Activated CD4-positive, alpha-beta T cell treated with anti-CD3 and anti-CD28 coated beads, Interleukin-2, amount 50 U/mL, for 16 hours (primary cell): ENCODE data around the gene BDKRB1.

Experiments used
- DNase-seq: peaks from one replicate; pipeline ENCODE4 v3.0.0-alpha.2; 2020

The BDKRB1 gene

DNA sequence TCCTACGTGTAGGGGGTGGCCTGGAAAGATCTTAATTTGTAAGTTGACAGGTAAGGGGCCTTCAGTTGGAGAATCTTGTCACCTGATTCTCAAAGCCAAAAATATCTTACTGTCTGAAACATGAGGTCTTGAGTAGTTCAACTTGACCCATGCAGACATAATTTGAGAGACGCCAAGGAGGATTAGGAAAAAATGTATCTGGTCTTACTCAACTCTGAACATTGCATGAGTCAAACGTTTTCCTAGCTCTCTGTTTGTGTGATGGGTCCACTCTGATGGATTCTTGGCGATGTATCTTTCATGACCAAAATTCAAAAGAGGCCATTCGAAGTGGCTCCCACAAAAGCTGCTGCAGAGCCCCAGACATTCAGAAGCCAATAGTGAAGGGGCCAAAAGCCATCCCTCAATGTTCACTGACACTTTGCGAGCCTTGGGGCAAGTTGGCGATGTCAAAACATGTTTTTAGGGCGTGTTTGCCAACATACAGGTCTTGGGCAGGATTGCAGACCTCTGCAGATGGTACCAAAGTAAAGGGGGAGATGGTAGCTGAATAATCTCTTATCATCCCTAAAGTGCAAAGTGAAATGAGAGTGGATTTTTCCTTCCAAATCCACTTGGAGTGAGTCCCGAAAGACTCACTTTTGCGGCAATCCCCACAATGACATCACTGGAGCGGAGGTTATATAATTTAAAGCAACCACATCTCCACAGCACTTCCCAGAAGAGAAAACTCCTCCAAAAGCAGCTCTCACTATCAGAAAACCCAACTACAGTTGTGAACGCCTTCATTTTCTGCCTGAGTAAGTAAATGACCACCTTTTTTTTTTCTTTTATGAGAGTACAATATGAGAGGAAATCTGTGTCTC is at the start of gene BDKRB1:
Gene BDKRB1, plus strand, starts transcription at position 710 of the 866 bp plus-strand sequence. CDS start 7,473 bp downstream, outside the sequence.
- DNase-seq, result no peak

DNA sequence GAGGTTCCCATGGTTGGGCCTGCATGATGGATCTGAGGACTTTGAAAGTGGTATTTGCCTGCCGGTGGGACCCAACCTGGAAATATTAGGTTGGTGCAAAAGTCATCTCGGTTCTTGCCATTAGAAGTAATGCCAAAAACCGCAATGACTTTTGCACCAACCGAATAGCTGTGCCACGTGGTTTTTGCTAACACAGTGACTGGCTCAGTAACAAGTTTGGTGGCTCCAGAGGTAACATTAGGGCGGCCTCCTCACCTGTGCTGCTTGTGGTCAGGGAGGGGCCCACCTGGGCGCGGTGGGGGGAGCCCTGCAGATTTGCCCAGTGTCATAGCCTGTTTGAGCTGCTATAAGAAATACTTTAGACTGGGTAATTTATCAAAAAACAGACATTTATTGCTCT is 49.5 kb upstream of the BDKRB1 start:
- no peak for DNase-seq

DNA sequence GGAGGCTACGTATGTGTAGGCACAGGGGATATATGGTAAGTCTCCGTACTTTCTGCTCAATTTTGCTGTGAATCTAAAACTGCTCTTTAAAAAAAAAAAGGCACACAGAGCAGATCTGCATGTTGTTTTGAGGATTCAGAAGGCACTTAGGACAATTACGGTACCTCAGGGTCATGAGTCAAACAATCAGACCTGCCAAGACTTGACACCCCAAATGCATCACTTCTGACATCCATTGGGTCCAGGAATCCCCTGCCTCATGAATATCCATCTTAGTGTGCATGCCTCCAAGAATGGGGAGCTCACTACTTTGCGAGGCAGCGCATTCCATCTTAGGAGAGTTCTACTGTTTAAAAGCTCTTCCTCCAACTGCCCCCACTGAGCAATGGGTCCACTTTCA is 48.3 kb upstream of the BDKRB1 start:
- DNase-seq, result no peak

DNA sequence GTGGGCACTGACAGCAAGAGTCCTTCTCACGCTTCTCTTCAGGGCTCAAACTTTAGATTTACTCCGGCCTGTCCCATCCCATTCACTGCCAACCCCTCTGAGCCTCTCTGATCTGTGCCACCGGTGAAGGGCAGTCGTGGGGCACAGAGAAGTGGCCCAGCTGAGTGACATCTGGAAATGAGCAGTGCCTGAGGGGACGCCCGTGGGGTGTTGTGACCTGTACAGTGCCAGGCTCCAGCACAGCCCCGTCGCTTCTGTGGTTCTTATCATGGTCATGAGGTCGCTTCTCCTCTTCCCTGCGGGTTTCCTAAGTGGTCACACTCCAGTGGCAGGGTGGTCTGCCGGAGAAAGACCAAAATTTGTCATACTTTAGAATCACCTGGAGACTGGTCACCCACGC is 47.3 kb upstream of the BDKRB1 start:
- no peak for DNase-seq

DNA sequence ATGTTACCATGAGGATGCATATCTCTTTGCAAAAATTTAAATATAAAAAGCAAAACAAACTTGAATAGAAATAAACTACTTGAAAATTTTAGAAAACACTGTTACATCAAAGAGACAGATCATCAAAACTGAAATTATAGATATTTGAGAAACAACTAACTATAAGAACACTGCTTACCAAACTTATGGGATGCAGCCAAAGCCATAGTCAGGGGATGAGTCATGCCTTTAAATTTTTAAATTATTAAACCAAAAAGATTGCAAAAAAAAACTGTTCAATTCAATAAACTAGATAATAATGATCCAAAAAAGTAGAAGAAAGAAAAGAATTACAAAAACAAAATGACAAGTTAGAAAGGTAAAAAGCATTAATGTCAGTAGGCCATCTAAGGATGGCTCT is 43.9 kb upstream of the BDKRB1 start:
- DNase-seq, result no peak

DNA sequence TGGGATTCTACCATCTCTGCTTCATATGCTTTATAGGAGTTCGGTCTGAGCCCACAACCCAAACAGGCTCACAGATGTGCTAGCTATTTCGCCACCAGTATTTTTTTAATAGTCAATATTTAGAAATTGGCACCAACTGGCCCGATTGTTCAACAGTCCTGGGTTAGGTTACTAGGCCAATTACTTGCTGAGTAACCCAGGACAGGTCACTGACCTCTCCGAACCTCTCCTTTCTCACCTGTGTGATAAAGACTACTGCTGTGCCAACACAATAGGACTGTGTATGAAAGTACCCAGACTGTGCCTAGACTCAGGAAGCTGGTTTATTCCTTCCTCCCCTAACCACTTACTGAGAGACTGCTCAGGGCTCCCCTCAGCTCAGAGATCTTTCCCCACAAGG is 43.1 kb upstream of the BDKRB1 start:
- DNase-seq, result no peak

DNA sequence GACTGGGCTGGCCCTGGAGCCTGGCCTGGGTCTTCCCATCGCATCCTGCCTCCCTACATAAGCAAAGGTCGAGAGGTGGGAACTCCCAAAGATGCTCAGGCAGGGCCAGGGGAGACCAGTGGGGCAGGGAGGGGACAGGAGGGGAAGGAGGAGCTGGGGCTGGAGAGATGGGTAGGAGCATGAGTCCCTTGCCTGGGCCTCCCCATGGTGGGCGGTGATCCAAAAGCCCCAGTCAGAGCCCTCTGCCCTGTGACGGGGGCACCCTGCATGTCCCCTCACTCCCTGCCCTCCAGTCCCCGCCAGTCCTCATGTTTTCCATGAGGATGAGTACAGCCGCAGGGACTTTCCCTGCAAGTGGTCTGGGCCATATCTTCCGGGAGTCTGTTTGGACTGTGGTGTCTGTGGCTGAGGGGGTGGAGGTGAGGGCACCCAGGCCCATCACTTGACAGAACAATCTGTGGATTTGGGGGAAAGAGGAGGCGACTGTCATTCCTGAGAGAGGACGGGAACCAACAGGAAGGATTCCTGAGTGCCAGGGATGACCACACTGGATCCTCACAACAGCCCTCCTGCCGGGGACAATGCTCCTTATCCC is 42.0 kb upstream of the BDKRB1 start:
- DNase-seq, result no peak

DNA sequence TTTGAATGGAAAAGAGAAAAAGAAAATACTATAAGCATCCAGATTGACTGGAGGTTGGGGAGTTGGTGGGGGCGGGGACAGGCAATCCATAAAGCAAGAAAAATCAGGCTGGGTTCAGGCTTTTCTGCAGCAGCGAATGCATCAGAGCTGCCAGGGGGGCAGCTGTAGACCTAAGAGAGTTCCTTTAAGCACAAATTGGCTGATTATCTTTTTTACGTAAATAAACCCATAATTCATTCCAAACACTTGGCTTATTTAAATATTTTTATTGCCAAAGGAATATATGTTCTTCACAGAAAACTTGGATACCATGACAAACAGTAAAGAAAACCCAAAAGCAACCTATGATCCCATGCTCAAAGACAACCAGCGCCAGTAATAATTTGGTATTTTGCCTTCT is 41.2 kb upstream of the BDKRB1 start:
- no peak for DNase-seq

DNA sequence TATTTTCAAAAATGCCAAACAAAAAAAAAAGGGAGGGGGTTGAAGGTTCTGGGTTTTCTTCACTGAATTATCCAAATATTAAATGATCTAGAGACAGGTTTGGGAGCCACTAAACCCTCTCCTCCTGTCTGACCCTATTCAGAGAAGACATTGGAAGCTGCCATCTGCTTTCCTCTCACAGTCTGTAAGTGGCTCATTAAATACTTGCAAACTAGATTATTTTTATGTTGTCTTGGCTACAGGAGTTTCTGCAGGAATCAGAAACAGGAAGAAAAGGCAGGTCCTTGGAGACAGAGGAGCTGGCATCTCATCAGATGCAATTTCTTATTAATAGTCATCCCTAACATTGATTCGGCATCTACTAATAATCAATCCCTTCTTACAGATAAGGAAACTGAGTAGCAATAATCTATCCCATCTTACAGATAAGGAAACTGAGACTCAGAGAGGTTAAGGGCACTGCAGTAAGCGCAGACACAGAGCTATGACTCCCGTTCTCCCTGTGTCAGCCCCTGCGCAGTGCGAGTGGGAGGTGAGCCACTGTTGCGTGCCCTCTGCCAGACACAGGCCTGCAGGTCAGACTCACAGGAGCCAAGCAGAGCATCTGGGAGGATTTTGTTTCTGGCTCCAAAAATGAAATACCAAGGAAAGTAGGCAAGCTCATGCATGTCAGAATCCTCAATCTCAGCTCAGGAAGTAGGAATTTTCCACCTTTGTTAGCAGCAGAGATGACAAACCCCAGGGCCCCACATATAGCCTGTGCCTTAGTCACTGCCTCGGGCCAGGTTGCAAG is 40.4 kb upstream of the BDKRB1 start:
- no peak for DNase-seq

DNA sequence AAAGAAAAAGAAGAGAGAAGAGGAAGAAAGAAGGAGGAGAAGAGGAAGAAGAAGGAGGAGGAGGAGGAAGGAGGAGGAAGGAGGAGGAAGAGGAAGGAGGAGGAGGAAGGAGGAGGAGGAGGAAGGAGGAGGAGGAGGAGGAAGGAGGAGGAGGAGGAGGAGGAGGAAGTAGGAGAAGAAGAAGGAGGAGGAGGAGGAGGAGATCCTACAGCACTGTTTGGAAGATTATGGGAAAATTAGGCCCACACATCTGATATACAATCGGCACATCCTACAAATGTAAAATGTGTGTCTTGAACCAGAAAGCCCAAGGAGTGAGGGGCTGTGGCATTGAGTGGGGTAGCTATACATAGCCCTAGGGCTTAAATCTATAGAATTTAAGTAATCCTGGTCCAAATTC is 39.4 kb upstream of the BDKRB1 start:
- no peak for DNase-seq

DNA sequence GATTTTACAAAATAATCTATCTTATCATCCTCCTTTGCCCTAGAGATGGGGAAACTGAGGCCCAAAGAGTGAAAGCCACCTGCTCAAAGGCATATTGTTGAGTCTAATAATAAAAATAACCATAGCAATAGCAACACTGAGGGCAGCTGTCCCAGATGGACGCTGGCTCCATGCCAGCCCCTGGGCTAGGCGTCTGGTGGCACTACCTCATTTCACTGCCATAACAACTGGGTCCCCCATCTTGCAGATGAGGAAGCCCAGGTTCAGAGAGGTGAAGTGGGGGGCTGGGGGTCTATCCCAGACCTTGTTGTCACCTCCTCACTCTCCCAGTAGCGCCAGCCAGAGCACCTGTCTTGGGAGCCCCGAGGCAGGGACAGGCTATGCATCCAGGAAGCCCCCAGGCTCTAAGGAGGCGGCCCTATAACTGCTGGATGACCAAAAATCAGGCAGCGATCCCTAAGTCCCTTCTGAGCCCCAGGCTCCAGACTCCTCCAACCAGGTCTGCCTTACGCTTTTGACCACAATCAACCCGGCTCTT is 38.6 kb upstream of the BDKRB1 start:
- no peak for DNase-seq

DNA sequence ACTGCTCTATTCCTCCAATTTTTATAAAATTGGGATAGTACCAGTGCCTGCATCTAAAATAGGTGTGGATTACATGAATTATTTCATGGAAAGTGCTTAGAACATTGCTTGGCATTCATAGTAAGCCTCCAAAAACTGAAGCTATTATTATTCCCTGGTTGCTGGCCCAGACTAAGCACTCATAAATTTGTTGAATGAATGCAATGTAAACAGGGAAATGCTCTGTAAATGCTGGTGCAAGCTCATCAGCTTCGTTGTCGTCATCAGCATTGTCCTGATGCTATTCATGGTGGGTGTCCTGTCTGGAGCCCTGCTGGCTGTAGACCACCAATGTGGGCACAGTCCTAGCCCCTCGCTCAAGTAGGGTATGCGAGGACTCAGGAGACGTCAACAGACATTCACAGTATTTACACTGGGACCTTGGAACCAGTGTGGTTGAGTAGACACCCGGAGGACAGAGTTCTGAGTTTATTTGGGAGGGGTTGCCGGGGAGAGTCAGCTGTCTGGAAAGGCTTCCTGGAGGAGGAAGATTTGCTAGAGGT is 34.8 kb upstream of the BDKRB1 start:
- no peak for DNase-seq

DNA sequence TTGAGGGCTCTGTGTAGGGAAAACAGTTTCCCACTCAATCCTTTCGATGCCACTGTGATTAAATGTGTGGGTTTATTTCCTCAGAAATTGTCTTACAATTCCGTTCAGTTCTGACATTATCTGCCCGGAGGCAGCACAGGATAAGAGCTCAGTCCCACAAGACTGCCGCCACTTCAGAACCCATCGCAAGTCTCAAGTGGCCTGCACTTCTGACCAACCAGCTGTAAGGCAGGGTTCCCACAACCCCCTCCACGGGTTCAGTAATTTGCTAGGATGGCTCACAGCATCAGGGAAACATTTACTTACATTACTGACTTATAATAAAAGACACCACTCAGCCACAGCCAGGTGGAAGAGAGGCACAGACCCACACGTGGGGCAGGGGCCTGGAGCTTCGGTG is 34.2 kb upstream of the BDKRB1 start:
- no peak for DNase-seq

DNA sequence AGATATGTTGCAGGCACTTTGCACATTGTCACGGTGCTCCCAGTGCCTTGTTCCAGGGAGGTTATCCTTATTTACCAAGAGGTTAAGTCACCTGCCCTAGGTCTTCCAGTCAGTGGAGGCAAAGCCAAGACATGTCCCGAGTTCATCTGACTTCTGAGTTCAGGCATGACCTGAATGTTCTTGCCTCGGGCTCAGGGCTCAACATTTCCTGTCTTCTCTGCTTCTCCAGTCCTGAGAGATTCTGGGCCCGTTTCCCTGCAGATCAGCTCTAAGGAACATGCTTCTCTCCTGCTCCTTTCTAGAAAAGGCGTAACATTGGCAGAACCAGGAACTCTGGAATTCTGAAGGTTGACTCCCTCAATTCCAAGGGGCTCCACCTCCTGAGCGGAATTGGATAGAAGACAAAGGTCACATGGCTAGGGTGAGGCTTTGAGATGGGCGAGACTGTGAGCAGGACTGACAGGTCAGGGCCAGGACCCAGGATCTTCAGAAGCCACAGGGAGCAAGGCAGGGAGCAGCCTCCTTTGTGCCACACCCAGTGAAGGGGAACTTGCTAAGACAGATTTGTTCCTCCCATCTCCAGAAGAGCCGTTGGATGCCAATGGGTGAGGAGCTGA is 31.4 kb upstream of the BDKRB1 start:
- DNase-seq, result no peak

DNA sequence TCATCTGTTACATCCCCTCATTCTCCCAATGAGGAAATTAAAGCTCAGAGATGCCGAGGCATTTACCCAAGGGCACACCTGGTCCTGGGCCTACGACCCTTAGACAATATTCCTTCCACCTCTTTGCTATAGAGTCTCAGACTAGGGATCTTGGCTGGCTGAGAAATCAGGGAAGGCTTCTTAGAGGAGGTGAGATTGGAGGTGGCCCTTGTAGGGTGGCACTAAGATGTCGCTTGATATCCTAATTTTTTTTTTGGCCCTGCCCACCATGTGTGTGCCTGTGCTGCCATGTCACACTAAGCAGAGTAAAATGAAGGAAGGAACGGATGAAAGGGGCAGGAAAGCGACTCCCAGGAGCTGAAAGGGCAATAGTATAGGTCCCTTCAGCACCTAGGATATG is 30.8 kb upstream of the BDKRB1 start:
- DNase-seq, result no peak

DNA sequence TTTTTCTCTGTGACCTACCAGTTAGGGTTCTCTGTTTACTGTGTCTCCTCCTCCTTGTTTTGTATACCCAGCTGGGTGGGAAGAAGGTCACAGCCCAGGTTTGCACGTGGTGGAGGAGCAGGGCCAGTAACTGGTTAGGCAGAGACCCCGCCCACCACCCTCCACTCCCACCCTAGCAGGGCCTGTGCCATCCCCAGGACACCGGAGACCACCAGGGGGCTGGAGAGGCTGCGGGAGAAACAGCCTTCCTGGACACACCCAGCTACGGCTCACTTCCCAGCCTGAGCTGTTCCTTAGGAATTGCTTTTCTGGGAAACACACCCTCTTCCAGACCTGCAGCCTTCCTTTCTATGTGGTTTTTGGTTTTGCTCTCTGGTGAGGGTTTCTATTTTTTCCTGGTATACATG is 30.3 kb upstream of the BDKRB1 start:
- DNase-seq, result no peak

DNA sequence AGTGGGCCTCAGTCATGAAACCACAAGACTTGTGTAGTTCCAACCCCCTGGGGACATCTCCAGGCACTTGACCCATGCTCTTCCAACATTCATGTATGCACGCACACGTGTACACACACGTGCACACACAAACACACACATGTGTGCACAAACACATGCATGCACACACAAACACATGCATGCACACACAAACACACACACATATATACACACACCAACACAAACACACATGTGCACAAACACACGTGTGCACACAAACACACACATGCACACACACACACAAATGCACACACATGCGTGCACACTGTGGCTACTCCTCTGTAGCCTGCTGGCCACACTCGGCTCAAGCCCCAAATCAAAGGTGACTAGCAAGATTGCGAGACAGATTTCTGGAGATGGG is 28.6 kb upstream of the BDKRB1 start:
- DNase-seq, result no peak

DNA sequence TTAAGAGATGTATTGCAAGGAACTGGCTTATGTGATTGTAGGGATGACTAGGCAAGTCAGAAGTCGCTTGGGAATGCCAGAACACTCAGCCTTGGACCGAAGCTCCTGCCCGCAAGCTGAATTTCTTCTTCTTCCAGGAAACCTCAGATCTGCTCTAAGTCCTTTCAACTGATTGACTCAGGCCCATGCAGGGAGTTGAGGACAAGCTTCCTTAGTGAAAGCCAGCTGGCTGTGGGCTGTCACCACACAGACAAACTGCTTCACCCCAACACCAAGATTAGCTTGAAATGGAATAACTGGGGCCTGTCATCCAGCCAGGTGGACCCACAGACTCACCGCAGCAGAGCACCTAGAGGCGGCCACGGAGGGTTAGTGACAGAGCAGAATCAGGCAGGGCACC is 26.7 kb upstream of the BDKRB1 start:
- no peak for DNase-seq

DNA sequence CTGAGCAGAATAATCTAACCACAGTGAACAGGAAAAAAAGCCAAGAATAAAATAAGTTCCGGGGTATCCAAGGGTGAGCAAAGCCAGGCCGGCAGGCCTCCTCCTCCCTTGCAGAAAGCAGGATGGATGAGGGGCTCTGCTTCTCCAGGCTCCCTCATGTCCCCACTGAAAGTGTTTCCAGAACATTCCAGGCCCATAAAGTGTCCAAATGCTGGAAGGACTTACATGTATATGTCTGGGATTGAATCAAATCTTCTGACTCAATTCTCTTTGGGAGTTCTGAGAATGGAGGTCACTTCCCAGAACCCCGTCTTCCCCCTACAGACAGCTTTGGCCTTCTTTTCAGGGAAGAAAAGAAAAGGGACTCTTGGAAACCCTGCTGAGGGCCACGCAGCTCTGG is 25.0 kb upstream of the BDKRB1 start:
- DNase-seq, result no peak

DNA sequence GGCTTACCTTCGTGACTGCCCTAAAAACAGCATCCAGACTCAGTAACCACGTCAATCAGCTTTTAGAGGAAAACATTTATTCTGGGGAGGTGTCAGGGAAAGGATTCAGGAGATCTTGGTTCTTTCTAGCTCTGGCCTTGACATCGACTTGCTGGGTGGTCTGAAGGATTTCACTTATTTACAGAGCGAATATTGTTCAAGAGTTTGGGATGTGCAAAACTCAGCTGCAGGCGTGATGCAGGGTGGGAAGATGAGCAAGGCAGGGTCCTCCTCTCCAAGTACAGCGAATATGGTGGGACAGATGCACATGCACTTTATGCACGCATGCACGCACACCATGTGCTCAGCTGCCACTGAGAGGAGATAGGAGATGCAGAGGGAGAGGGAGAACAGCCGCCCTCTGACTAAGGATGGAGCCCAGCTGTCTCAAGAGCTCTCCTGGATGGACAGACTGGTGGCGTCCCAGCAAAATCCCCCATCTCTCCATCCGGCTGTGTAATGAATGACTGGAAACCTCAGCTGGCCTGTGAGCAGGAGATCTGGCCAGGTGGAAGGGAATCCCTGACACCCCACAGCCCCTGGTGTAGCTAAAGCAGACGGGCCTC is 24.4 kb upstream of the BDKRB1 start:
- no peak for DNase-seq

DNA sequence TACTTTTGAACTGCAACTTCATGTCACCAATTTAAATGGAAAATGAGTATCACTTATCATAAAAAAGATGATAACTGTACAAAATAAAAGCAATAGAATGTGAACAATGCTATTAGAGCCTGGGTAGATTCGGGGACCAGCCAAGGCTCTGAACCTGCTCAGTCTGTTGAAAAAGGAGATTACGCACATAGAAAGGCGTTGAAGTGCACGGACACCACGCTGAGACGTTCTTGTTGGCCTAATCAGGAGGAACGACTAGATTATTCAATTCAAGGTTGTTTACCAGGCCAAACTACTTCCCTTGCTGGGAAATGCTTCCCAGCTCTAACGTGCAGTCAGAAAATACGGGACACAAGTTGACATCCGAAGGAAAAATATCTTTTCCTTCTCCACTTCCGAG is 23.5 kb upstream of the BDKRB1 start:
- no peak for DNase-seq

DNA sequence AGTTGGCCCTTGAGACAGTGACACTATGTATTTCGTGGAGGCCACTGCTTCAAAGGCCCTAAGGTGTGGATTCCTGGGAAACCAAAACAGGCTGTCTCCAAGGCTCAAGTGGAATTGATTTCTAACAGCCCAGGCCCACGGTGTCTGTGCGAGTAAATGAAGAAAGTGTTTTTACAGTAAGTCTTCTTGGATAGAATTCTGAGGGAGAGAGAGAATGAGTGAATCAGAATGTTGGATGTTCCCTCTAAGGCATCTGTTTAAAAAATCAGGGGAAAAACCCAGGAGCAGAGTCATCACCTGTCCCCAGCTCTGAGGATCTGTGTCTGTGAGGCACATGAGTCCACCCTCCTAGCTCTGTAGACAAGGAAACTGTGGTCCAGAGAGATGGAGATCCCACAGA is 22.3 kb upstream of the BDKRB1 start:
- DNase-seq, result no peak
